Heart left ventricle (tissue), 13 donors: Measurements from ENCODE around the gene SPTBN1.

Experiments
- POLR2A ChIP-seq, 2 donors: fragments of 450-650 bp; IDR thresholded peaks; one replicate each; pipeline ENCODE4 v1.6.1; 2017; ENCODE audit warnings: antibody characterized with exemption in 2 of 2, mild to moderate bottlenecking in 2 of 2, moderate library complexity in 2 of 2
- TF ChIP-seq, protein P1 (sequence below), 12 donors: fragments of 200-600 bp; sonication (generic) in 4 of 12; IDR thresholded peaks; one replicate each; pipeline versions ENCODE4 v1.5.0 to v1.8.0; 2018 to 2022; ENCODE audit warnings: antibody characterized with exemption in 12 of 12, mild to moderate bottlenecking in 5 of 12
- donor health status: ischemic (EF 13 %, LVEDD 7.1; RV severe dilation, severe dysfunction).
- donor health status: DM: no; HTN: yes; CAD: no.
- donor health status: DM: no; HTN: no; CAD: no.
- donor health status: ischemic (EF 25% LVEDD 6.9; RV normal size, moderate dysfunction).
- donor health status: ischemic (EF 25% LVEDD 5.7; RV mildly dilated, moderate dysfunction).
- donor health status: ischemic (EF 35%, LVEDD 5.7; RV mildly dilated, moderate dysfunction).
- donor health status: nonischemic (EF 11% LVEDD 7.7; RV severe dilation, severe dysfunction).
- donor health status: DM: yes; HTN: yes; CAD: no.
- donor health status: PGD.
- donor health status: ischemic (EF 29% LVEDD 5.4; RV normal size, mild dysfunction).
- donor health status: nonischemic (EF 23%, LVEDD 6.1; RV moderate dilation, normal function).

DNA sequence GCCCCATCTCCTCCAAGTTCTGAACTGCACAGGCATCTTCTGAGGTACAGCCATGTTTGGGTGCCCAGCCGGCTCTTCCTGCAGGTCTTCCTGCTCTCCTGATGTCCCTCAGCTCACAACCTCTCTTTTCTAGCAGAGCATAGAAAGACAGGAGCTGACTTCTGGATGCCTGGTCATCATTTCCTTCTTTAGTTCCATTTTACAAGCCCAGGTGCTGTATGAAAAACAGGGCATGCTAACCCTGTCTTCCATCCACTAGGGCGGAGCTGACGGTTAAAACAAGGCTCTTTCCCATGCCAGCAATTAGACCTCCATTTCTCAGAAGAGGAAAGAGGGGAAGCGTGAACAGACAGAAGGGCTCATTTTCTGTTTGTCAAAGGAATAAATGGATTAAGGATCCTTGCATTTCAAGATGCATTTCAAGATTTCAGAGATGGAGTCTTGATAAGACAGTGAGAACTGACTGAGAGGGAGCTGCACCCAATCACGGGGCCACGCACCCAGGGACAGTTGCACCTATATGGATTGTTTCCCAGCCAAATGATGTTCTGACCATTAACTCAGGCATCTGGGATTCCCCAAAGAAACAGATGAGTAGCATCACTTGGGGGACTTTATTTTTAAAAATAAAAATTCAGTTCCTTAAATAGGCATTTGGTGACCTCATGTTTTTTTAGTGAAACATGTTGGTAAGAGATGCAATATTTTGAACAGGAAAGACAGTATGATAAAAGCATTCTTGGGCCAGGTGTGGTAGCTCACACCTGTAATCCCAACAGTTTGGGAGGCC lies 221.5 kb downstream of the SPTBN1 start:
- TF ChIP-seq, protein P1, sequence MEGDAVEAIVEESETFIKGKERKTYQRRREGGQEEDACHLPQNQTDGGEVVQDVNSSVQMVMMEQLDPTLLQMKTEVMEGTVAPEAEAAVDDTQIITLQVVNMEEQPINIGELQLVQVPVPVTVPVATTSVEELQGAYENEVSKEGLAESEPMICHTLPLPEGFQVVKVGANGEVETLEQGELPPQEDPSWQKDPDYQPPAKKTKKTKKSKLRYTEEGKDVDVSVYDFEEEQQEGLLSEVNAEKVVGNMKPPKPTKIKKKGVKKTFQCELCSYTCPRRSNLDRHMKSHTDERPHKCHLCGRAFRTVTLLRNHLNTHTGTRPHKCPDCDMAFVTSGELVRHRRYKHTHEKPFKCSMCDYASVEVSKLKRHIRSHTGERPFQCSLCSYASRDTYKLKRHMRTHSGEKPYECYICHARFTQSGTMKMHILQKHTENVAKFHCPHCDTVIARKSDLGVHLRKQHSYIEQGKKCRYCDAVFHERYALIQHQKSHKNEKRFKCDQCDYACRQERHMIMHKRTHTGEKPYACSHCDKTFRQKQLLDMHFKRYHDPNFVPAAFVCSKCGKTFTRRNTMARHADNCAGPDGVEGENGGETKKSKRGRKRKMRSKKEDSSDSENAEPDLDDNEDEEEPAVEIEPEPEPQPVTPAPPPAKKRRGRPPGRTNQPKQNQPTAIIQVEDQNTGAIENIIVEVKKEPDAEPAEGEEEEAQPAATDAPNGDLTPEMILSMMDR (IDR thresholded peaks at IDR 0.05) = no peak
- TF ChIP-seq POLR2A (IDR thresholded peaks at IDR 0.05) = no peak
